GM12864 (cell line): Measurements from ENCODE around the gene COA7.

Source experiments
- DNase-seq: peaks from one replicate; pipeline ENCODE4 v3.0.0-alpha.2; 2011; ENCODE audit warnings: low read depth
- H3K4me3 ChIP-seq: 2 replicates; pipeline ENCODE4 v1.5.1; 2011; ENCODE audit warnings: mild to moderate bottlenecking, low read depth, low read length, control low read depth
- TF ChIP-seq, protein P1 (sequence below): IDR thresholded peaks from 2 replicates; pipeline ENCODE4 v1.5.1; 2011; ENCODE audit warnings: low read depth, mild to moderate bottlenecking, moderate library complexity, low read length, control low read depth, inconsistent platforms; ENCODE audit errors: missing control alignments

The COA7 gene

DNA sequence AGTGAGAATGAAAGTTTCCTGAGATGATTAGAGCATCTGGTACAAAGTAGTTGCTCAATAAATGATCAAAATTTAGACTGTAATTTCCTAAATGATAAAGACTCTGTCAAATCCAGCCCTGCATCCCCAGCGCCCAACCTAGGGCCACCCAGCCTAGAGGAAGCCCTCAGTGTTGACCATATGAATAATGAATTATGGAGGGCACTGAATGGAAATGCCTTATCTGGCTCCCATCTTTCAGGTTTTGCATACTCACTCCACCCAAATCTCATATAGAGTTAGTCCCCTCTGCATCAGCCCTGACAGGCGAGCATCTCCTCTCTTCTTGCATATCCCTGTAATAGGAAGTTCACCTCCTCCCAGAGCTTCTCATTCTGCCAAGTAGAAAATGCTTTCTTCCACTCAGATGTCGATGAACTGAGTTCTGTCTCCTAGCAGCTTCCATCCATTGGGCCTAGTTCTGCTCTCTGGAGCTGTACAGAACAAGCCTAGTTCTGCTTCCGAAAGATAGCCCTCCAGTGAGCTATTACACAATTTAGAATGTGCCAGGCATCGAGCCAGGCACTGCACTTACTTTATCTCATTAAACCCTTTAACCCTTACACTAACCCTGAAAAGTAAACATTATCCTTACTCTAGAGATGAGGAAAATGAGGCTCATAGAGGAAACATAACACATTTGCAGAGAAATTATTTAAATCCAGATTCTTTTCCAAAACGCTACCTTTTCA, 20.9 kb downstream of the COA7 start:
- TF ChIP-seq, protein P1, sequence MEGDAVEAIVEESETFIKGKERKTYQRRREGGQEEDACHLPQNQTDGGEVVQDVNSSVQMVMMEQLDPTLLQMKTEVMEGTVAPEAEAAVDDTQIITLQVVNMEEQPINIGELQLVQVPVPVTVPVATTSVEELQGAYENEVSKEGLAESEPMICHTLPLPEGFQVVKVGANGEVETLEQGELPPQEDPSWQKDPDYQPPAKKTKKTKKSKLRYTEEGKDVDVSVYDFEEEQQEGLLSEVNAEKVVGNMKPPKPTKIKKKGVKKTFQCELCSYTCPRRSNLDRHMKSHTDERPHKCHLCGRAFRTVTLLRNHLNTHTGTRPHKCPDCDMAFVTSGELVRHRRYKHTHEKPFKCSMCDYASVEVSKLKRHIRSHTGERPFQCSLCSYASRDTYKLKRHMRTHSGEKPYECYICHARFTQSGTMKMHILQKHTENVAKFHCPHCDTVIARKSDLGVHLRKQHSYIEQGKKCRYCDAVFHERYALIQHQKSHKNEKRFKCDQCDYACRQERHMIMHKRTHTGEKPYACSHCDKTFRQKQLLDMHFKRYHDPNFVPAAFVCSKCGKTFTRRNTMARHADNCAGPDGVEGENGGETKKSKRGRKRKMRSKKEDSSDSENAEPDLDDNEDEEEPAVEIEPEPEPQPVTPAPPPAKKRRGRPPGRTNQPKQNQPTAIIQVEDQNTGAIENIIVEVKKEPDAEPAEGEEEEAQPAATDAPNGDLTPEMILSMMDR: no peak
- DNase-seq: no peak
- H3K4me3 ChIP-seq: no peak overlapping the region

DNA sequence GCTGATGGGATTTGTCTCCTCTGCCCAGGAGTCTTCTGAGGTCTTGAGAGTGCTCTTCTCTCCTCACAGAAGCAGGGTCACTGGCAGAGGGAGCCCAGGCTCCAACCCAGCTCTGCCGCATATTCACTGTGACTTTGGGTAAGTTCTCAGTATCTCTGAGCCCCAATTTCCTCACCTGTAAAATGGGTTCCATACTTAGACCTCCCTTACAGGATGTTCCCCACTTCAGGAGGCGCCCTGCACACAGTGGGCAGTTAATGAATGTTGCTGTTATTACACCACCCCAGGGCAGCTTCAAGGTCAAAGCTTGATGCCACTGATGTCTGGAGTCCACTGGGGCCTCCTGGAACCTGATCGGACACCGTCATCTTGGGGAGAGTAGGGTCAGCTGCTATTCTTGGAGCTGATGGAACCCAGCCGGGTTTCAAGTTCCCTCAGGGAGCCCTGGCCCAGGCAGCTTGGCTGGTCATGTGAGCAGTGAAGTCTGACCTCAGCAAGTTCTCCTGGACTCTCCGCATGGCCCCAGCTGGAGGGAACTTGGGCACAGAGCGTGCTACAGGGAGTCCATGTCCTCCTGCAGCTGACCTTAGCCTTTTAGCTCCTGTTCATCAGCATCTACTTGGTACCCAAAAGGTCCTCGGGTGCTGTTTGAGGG, 21.8 kb downstream of the COA7 start:
- H3K4me3 ChIP-seq: no peak overlapping the region
- no peak for DNase-seq
- TF ChIP-seq, protein P1: no peak

DNA sequence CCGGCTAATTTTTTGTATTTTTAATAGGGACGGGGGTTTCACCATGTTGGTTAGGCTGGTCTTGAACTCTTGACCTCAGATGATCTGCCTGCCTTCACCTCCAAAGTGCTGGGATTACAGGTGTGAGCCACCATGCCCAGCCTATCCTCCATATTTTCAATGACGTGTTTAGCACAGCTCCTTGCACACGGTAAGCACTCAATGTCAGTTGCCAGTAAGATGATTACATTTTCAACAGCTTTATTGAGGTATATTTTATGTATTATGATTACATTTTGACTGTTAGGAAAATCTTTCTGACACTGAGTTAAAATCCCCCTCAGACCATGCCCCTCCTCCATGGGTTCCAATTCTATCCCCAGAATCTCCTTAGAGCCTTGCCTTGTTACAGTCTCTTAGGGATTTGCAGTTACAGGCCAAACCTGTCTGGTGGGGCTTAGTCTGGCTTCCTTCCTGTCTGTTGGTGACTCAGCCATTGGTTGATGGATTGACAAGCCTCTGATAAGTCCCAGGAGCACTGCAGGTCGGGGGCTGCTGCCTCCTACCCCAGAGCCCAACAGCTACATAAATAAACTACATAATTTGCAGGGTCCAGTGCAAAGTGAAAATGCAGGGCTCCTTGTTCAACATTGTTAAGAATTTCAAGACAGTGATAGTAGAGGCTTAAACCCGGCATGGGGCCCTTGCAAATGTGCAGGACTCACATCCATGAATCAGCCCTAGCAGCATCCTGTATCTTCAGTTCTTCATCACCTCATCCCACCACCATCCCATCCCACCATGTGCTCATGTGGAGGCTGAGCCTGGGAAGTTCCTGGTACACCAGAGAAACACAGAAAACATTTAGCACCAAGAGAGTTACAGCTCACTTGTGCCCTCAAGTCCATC, 23.4 kb downstream of the COA7 start:
- TF ChIP-seq, protein P1: no peak
- H3K4me3 ChIP-seq: no peak overlapping the region
- DNase-seq: no peak

DNA sequence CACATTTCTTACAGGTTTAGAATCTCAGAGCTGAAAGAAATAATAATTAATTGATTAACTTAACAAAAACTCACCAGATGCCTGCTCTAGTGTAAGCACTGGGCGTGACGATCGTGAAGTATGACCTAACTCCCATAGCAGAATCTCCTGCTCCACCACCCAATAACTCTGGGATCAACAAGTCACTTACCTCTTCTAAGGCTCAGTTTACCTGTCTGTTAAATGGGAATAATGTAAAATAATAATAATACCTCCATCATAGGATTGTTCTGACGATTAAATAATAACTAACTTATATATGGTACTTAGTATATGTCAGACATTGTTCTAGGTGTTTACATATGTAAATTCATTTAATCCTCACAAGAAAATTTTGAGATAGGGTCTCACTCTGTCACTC, 24.6 kb downstream of the COA7 start:
- H3K4me3 ChIP-seq: no peak overlapping the region
- DNase-seq: no peak
- TF ChIP-seq, protein P1: no peak

DNA sequence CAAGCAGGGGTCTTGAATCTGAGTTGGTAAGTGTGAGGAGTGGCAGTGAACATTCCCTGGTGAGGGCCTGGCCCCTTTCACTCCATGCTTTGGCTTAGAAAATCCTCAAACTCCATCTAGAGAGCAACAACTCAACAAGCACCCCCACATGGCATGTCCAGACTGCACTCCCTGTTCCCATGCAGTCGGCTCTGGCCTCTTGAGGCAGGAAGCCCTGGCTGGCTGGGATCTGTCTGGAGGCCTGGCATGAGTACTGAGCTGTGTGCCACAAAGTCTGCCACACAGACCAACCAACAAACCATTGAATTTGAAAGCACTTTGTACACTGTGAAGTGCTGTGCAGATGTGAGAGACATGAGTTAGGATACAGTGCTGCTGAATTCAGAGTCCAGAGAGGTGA, 25.2 kb downstream of the COA7 start:
- TF ChIP-seq, protein P1: no peak
- DNase-seq: no peak
- H3K4me3 ChIP-seq: no peak overlapping the region

DNA sequence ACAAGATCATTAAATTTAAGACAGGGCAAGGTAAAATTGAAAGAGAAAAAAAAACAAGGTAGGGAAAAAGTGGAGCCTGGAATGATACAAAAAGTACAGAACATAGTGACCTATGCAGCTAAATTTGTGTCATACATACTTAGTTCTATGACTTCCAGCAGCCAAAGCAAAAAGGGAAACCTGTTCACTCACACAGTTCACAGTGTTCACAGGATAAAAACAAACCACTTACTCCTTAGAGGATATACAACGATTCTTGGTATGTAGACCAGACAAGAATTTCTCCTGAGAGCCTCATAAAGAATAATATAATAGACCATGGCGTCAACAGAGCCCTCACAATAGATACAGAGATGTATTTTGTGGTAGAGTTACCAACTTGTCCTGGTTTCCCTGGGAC, 27.5 kb downstream of the COA7 start:
- DNase-seq: no peak
- TF ChIP-seq, protein P1: no peak

More for the DNA sequence above, 27.5 kb downstream of the COA7 start:
- H3K4me3 ChIP-seq: no peak overlapping the region
